Neural progenitor cell (in vitro differentiated cells): ENCODE results near the gene PEX10. TPM values are rescaled to one million over a fixed set of nuclear protein-coding genes. Genes with fewer than 3 reads are reported as not detected.

ENCODE experiments used
- DNase-seq: peaks from one replicate; pipeline ENCODE4 v3.0.0-alpha.2; 2016; ENCODE audit warnings: low spot score
- H2AFZ ChIP-seq: fragments of 200-600 bp; sonication (generic); replicated peaks from 2 replicates; pipeline ENCODE4 v1.6.1; 2016; ENCODE audit warnings: antibody characterized with exemption
- H3F3A ChIP-seq: fragments of 200-600 bp; sonication (generic); 2 replicates; pipeline ENCODE4 v1.6.1; 2016; ENCODE audit warnings: antibody characterized with exemption, low read depth
- H3K27ac ChIP-seq: fragments of 200-600 bp; sonication (generic); 2 replicates; pipeline ENCODE4 v1.5.1; 2016; ENCODE audit warnings: mild to moderate bottlenecking
- H3K27me3 ChIP-seq: fragments of 200-600 bp; sonication (generic); 2 replicates; pipeline ENCODE4 v1.6.1; 2016; ENCODE audit warnings: mild to moderate bottlenecking, moderate library complexity
- H3K36me3 ChIP-seq: fragments of 200-600 bp; sonication (generic); 2 replicates; pipeline ENCODE4 v1.5.1; 2016
- H3K4me1 ChIP-seq: fragments of 200-600 bp; sonication (generic); 2 replicates; pipeline ENCODE4 v1.6.1; 2016; ENCODE audit warnings: mixed run types
- H3K4me2 ChIP-seq: fragments of 200-600 bp; sonication (generic); 2 replicates; pipeline ENCODE4 v1.6.1; 2016
- H3K4me3 ChIP-seq: fragments of 200-600 bp; sonication (generic); 2 replicates; pipeline ENCODE4 v1.5.1; 2016
- H3K79me2 ChIP-seq: fragments of 200-600 bp; sonication (generic); 2 replicates; pipeline ENCODE4 v1.6.1; 2016; ENCODE audit warnings: low read depth
- H3K9ac ChIP-seq: fragments of 200-600 bp; sonication (generic); 2 replicates; pipeline ENCODE4 v1.6.1; 2016
- H3K9me3 ChIP-seq: fragments of 200-600 bp; sonication (generic); 2 replicates; pipeline ENCODE4 v1.5.1; 2016; ENCODE audit warnings: low read depth
- H4K20me1 ChIP-seq: fragments of 200-600 bp; sonication (generic); 2 replicates; pipeline ENCODE4 v1.6.1; 2016; ENCODE audit warnings: low read depth
- H3K27ac Mint-ChIP-seq: 3 replicates; pipeline ENCODE4 v1.8.0; 2021; ENCODE audit warnings: mixed read lengths
- H3K27me3 Mint-ChIP-seq: 2 replicates; pipeline ENCODE4 v1.8.0; 2022; ENCODE audit warnings: low read depth, mild to moderate bottlenecking, inconsistent platforms, moderate library complexity, mixed read lengths; ENCODE audit not compliant: insufficient read depth
- H3K36me3 Mint-ChIP-seq: 3 replicates; pipeline ENCODE4 v1.8.0; 2021; ENCODE audit warnings: mixed read lengths
- H3K4me1 Mint-ChIP-seq: 3 replicates; pipeline ENCODE4 v1.8.0; 2021; ENCODE audit warnings: mixed read lengths
- H3K4me3 Mint-ChIP-seq: 3 replicates; pipeline ENCODE4 v1.8.0; 2021; ENCODE audit warnings: mild to moderate bottlenecking, moderate library complexity, mixed read lengths
- H3K9me3 Mint-ChIP-seq: 3 replicates; pipeline ENCODE4 v1.8.0; 2020; ENCODE audit warnings: mixed read lengths
- EZH2 ChIP-seq: fragments of 200-600 bp; sonication (generic); IDR thresholded peaks from 2 replicates; pipeline ENCODE4 v1.6.1; 2017; ENCODE audit warnings: antibody characterized with exemption, mild to moderate bottlenecking, moderate library complexity
- EZH2phosphoT487 ChIP-seq: fragments of 200-600 bp; sonication (generic); IDR thresholded peaks from 2 replicates; pipeline ENCODE4 v1.6.1; 2017; ENCODE audit warnings: antibody characterized with exemption
- total RNA-seq: library from RNA; depleted of rRNA; stranded (reverse); fragments of >200 nt; gene quantifications from 2 replicates; pipeline ENCODE4 v1.2.3, GENCODE V29; 2015; ENCODE audit warnings: low replicate concordance
- TF ChIP-seq, protein P1 (sequence below): fragments of 200-600 bp; sonication (generic); IDR thresholded peaks from 2 replicates; pipeline ENCODE4 v1.5.1; 2017; ENCODE audit warnings: antibody characterized with exemption, mild to moderate bottlenecking

PEX10 gene
- total RNA-seq, 1 donor from 2014 or later = 15.1 TPM

DNA sequence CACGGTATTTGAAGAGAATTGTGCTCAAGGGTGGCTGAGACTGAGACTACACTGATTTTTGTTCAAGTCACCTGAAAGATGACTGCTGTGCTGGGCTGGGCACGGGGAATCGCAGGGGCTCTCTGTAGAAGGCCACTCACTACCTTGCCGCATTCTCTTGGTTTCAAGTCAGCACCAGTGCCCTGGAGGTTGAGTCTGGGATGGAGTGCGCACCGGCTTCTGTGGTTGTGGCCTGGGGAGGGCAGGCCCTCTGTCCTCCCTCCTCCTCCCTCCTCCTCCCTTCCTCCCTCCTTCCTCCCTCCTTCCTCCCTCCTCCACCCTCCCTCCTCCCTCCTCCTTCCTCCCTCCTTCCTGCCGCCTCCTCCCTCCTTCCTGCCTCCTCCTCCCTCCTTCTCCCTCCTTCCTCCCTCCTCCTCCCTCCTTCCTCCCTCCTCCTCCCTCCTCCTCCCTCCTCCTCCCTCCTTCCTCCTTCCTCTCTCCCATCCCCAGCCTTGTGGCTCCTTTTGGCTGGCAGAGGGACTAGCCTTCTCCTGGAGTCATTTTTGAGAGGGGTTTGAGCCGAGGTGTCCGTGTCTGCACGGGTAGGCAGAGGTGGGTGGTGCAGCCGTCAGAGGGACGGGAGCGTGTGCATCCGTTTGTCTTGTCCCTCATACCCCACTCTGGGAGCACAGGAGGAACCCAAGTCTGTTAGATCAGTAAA lies 11.3 kb downstream of the PEX10 start:
- Mint-ChIP-seq H3K36me3 (peaks cover 20% of the 10 kb centered on the region), H3K27ac (no peak overlapping the region), H3K27me3 (peaks cover 9% of the 10 kb centered on the region), H3K9me3 (no peaks in the 10 kb centered on the region), H3K4me3 (no peak overlapping the region), H3K4me1 (peaks cover 2% of the 10 kb centered on the region)
- H3K79me2 ChIP-seq = no peaks in the 10 kb centered on the region
- H2AFZ ChIP-seq = no peak overlapping the region
- TF ChIP-seq, protein P1, sequence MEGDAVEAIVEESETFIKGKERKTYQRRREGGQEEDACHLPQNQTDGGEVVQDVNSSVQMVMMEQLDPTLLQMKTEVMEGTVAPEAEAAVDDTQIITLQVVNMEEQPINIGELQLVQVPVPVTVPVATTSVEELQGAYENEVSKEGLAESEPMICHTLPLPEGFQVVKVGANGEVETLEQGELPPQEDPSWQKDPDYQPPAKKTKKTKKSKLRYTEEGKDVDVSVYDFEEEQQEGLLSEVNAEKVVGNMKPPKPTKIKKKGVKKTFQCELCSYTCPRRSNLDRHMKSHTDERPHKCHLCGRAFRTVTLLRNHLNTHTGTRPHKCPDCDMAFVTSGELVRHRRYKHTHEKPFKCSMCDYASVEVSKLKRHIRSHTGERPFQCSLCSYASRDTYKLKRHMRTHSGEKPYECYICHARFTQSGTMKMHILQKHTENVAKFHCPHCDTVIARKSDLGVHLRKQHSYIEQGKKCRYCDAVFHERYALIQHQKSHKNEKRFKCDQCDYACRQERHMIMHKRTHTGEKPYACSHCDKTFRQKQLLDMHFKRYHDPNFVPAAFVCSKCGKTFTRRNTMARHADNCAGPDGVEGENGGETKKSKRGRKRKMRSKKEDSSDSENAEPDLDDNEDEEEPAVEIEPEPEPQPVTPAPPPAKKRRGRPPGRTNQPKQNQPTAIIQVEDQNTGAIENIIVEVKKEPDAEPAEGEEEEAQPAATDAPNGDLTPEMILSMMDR = no peak
- TF ChIP-seq EZH2phosphoT487 (no peak), EZH2 (no peak)
- no peak for DNase-seq
- H3K4me2 ChIP-seq = no peak overlapping the region
- no peaks in the 10 kb centered on the region for H3K4me1 ChIP-seq
- H3K27me3 ChIP-seq = no peaks in the 10 kb centered on the region
- no peaks in the 10 kb centered on the region for H3K36me3 ChIP-seq
- no peak overlapping the region for H3K9ac ChIP-seq
- H4K20me1 ChIP-seq = peaks cover 4% of the 10 kb centered on the region
- no peaks in the 10 kb centered on the region for H3K9me3 ChIP-seq
- no peak overlapping the region for H3K4me3 ChIP-seq
- H3F3A ChIP-seq = peaks cover 34% of the 10 kb centered on the region
- H3K27ac ChIP-seq = no peak overlapping the region

DNA sequence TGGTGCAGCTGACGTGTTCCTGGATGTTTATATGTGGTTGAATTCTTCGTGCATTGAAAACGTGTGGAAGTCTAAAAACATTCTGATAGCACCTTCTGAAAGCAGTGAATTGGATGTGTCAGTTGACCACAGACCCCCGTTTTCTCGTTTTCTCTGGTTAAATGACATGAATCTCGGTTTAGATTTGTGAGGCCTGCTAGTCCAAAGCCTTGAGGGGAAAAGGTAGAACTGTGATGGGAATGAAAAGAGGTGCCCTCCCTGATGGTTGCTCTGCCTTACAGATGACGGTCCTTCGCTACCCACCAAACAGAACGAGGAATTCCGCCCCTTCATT lies 11.8 kb downstream of the PEX10 start:
- H3K79me2 ChIP-seq = no peaks in the 10 kb centered on the region
- H3K9me3 Mint-ChIP-seq = no peaks in the 10 kb centered on the region
- H3K9ac ChIP-seq = no peak overlapping the region
- H3K4me1 Mint-ChIP-seq = peaks cover 2% of the 10 kb centered on the region
- no peak for TF ChIP-seq EZH2phosphoT487
- no peak for TF ChIP-seq EZH2
- TF ChIP-seq, protein P1 = no peak
- H3K36me3 Mint-ChIP-seq = peaks cover 18% of the 10 kb centered on the region
- H4K20me1 ChIP-seq = peaks cover 4% of the 10 kb centered on the region
- H3F3A ChIP-seq = peaks cover 34% of the 10 kb centered on the region
- no peak overlapping the region for H3K4me3 ChIP-seq
- H3K27me3 Mint-ChIP-seq = peaks cover 7% of the 10 kb centered on the region
- H3K27me3 ChIP-seq = no peaks in the 10 kb centered on the region
- H3K36me3 ChIP-seq = no peaks in the 10 kb centered on the region
- no peak overlapping the region for H3K4me3 Mint-ChIP-seq
- no peaks in the 10 kb centered on the region for H3K4me1 ChIP-seq
- DNase-seq = no peak
- H3K9me3 ChIP-seq = no peaks in the 10 kb centered on the region
- no peak overlapping the region for H3K27ac ChIP-seq
- H3K4me2 ChIP-seq = no peak overlapping the region
- H2AFZ ChIP-seq = no peak overlapping the region
- H3K27ac Mint-ChIP-seq = no peak overlapping the region

DNA sequence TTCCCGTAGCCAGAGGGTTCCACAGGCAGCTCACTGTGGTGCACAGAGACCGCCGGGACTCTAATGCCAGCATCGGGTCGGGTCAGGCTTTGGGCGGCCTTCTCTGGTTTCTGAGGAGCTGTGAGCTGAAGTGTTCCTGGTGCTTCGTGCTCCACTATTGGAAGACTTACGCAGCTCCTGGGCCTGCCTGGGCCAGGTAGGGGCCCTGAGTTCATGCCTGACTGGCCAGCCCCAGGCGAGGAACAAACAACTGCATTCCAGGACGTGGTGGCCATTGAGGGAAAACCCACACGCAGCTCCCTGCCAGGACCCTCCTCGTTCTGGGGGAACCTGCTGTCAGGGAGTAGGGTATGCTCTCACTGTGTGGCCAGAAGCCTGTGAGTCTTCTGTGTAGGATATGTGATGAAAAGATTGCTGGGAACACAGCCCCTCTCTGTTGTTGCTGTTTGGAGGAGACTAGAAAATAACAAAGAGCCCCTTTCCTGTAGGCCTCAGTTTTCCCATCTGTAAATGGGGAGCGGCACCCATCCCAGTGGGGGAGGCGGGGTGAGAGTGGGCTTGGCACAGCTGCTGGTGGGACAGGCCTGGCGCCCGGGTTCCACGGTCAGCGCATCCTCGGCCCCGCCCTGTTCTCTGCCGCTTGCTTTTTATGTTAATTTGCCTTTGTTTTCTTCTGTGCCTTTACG lies 12.3 kb downstream of the PEX10 start:
- peaks cover 4% of the 10 kb centered on the region for H3K79me2 ChIP-seq
- no peak overlapping the region for H3K27ac ChIP-seq
- H3K4me2 ChIP-seq = no peak overlapping the region
- no peak overlapping the region for H3K27ac Mint-ChIP-seq
- no peaks in the 10 kb centered on the region for H3K36me3 ChIP-seq
- H3K4me1 ChIP-seq = no peaks in the 10 kb centered on the region
- no peaks in the 10 kb centered on the region for H3K9me3 ChIP-seq
- no peaks in the 10 kb centered on the region for H3K27me3 ChIP-seq
- H3K36me3 Mint-ChIP-seq = peaks cover 18% of the 10 kb centered on the region
- TF ChIP-seq, protein P1 = no peak
- no peak for TF ChIP-seq EZH2phosphoT487
- no peak for TF ChIP-seq EZH2
- H3K9me3 Mint-ChIP-seq = no peaks in the 10 kb centered on the region
- H2AFZ ChIP-seq = no peak overlapping the region
- peaks cover 7% of the 10 kb centered on the region for H3K27me3 Mint-ChIP-seq
- H3K4me3 ChIP-seq = no peak overlapping the region
- no peak overlapping the region for H3K4me3 Mint-ChIP-seq
- peaks cover 3% of the 10 kb centered on the region for H3K4me1 Mint-ChIP-seq
- no peak for DNase-seq
- H3F3A ChIP-seq = peaks cover 34% of the 10 kb centered on the region
- H4K20me1 ChIP-seq = peaks cover 4% of the 10 kb centered on the region
- H3K9ac ChIP-seq = no peak overlapping the region
